Activated CD4-positive, alpha-beta T cell treated with anti-CD3 and anti-CD28 coated beads for 36 hours (primary cell): Measurements from ENCODE around the gene DNAJC30. TPM values are rescaled to one million over a fixed set of nuclear protein-coding genes. Genes with fewer than 3 reads are reported as not detected.
"Not testable (repeated sequence)": the region's sequence is repeated elsewhere in the genome, so short reads cannot be mapped to it uniquely, and the experiment has no call there.

Experiments used
- ATAC-seq: fragments of 200-7000 bp; cut with Tn5 transposase; one replicate; pipeline ENCODE4 v1.10.0; 2021; ENCODE audit warnings: mild to moderate bottlenecking, moderate library complexity
- CTCF ChIA-PET: fragments of 350-600 bp; sonication (Branson Sonifier 250); formaldehyde crosslinking; loops from one replicate; lab custom pipeline; 2021; ENCODE audit warnings: antibody characterized with exemption; lab: Charles Lee
- POLR2A ChIA-PET: fragments of 350-600 bp; sonication (Branson Sonifier 250); formaldehyde crosslinking; loops from one replicate; lab custom pipeline; 2021; ENCODE audit warnings: antibody characterized with exemption, inconsistent platforms; lab: Charles Lee
- DNase-seq: peaks from one replicate; pipeline ENCODE4 v3.0.0-alpha.2; 2020
- H3K27ac Mint-ChIP-seq: one replicate; pipeline ENCODE4 v1.8.0; 2021; ENCODE audit warnings: mixed read lengths
- H3K27me3 Mint-ChIP-seq: one replicate; pipeline ENCODE4 v1.8.0; 2021; ENCODE audit warnings: mixed read lengths
- H3K36me3 Mint-ChIP-seq: one replicate; pipeline ENCODE4 v1.8.0; 2021; ENCODE audit warnings: low read depth, mixed read lengths
- H3K4me1 Mint-ChIP-seq: one replicate; pipeline ENCODE4 v1.8.0; 2021; ENCODE audit warnings: mixed read lengths
- H3K4me3 Mint-ChIP-seq: one replicate; pipeline ENCODE4 v1.8.0; 2021; ENCODE audit warnings: mild to moderate bottlenecking, moderate library complexity, mixed read lengths
- H3K9me3 Mint-ChIP-seq: one replicate; pipeline ENCODE4 v1.8.0; 2021; ENCODE audit warnings: low read depth, mixed read lengths
- intact Hi-C, 2 experiments: fragments of 100-400 bp; cut with DNase I in 1 of 2; cut with micrococcal nuclease in 1 of 2; formaldehyde crosslinking; loops; one replicate each; pipeline versions ENCODE4 v1.14.2 to v1.15.1; 2022 to 2024; cut with DNase I, micrococcal nuclease
- total RNA-seq, 2 experiments: library from RNA; stranded (reverse); gene quantifications; one replicate each; pipeline ENCODE4 v1.2.3, GENCODE V29; 2021

Gene DNAJC30
- total RNA-seq, 2 experiments from 2014 or later, result 6.9 to 7.8 TPM

DNA sequence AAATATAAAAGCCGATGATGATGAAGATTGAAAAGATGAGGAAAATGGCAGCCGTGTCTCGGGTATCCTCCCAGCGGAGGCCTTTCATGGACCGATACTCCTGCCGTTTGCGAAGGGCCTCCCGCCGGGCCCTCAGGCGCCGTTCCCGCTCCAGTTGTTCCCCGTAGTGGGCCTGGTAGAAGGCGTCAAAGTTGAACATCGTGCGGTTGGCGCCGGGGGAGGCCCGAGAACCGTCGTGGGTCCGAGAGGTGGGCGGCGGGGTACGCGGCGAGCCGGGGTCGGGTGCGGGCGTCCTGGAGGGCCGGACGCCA, 553 bp downstream of the DNAJC30 start:
- intact Hi-C loops, result loop anchor here (1.0 to 5.0 kb wide), 12 partner anchors 15 to 854 kb away; partner anchors contain the start of genes BCL7B (in 2 of the 2), STX1A (in 2 of the 2), ABHD11 (in 1 of the 2) and BAZ1B (in 1 of the 2)
- peak overlapping the region; percentile 85 for H3K27ac Mint-ChIP-seq
- H3K9me3 Mint-ChIP-seq, result no peaks in the 10 kb centered on the region
- no peaks in the 10 kb centered on the region for H3K27me3 Mint-ChIP-seq
- H3K4me1 Mint-ChIP-seq, result peaks cover 39% of the 10 kb centered on the region
- peak overlapping the region; percentile 89 for H3K4me3 Mint-ChIP-seq
- POLR2A ChIA-PET, result no interaction called here
- CTCF ChIA-PET, result no interaction called here
- ATAC-seq (no peak), DNase-seq (no peak)
- H3K36me3 Mint-ChIP-seq, result peaks cover 48% of the 10 kb centered on the region

DNA sequence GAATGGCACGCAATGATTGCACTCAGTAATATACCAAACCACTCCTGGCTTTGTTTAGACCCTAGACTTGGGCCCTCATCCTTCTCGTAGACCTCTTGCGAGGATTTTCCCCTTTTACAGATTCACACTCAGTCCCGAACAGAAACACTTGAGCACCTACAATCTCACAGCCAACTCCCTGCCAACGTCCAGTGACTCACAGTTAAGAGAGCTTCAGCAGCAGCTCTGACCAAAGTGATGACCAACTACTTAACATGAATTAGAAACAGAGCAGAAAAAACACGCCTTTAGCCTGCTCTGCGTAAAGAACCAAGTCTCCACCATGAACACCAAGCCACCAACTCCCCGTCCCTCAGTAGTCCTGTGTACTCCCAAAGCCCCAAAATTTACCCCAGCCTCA, 2.2 kb downstream of the DNAJC30 start:
- Mint-ChIP-seq H3K27ac (peak overlapping the region; percentile 51), H3K4me3 (peak overlapping the region; percentile 89), H3K4me1 (peaks cover 33% of the 10 kb centered on the region), H3K36me3 (peaks cover 41% of the 10 kb centered on the region), H3K9me3 (no peaks in the 10 kb centered on the region), H3K27me3 (no peaks in the 10 kb centered on the region)
- CTCF ChIA-PET, result no interaction called here
- POLR2A ChIA-PET, result no interaction called here
- intact Hi-C loops, result loop anchor here in 1 of 2 experiments (5.0 kb wide), 2 partner anchors 44 to 59 kb away; partner anchors contain the start of gene MLXIPL
- ATAC-seq, result no peak
- no peak for DNase-seq

DNA sequence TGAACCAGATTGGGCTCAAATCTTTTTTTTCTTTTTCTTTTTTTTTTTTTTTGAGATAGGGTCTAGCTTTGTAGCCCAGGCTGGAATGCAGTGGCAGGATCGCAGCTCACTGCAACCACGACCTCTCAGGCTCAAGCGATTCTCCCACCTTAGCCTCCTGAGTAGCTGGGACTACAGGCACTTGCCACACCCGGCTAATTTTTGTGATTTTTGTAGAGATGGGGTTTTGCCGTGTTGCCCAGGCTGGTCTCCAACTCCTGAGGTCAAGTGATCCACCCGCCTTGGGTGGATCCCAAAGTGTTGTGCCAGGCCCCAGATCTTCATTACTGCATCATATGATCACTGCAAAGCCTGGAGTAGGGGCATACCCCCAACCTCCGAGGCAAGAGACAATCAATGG, 2.8 kb downstream of the DNAJC30 start:
- intact Hi-C loops, result loop anchor here in 1 of 2 experiments (5.0 kb wide), 2 partner anchors 43 to 58 kb away; partner anchors contain the start of gene MLXIPL
- POLR2A ChIA-PET, result no interaction called here
- ATAC-seq (no peak), DNase-seq (no peak)
- Mint-ChIP-seq H3K4me3 (peak overlapping the region; percentile 89), H3K27me3 (no peaks in the 10 kb centered on the region), H3K9me3 (no peaks in the 10 kb centered on the region), H3K36me3 (peaks cover 40% of the 10 kb centered on the region), H3K4me1 (peaks cover 32% of the 10 kb centered on the region), H3K27ac (peak overlapping the region; percentile 51)
- CTCF ChIA-PET, result no interaction called here

DNA sequence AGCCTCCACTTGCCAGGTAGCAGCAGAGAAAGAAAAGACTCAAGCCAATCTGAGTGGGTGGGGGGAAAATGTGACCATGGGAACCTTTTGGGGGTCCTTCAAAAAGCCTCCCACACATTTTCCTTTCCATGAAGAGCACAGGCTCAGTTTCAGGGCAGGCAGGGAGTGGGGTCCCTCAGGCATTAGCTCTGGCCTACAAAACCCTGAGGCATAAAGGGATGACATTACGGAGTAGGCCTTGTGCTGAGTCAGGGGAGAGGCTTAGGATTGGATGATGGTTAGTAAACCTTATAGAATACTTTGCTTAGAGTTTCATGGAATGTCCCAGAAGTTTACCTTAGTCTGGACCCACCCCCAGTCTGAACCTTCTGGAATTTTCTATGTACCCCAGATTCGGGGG, 3.5 kb downstream of the DNAJC30 start:
- H3K4me1 Mint-ChIP-seq, result peaks cover 27% of the 10 kb centered on the region
- H3K27ac Mint-ChIP-seq, result no peak overlapping the region
- intact Hi-C loops, result loop anchor here in 1 of 2 experiments (5.0 kb wide), 2 partner anchors 42 to 57 kb away; partner anchors contain the start of gene MLXIPL

DNA sequence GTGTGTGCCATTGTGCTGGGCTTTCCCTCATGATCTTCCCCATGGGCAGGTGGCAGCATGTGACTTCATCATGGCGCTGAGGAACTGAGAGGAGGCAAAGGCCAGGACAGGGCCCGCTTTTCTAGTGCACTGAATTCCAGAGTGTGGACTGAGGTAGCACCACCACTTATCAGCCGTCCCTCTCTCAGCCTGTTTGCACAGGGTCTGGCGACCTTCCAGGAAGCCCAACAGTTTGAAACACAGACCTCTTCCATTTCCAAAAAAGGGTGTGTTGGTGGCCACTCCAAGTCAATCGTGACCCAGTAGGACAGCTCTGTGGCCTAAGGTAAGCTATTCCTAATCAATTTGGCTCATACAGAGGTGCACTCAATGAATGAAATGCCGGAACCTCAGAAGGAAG, 4.4 kb downstream of the DNAJC30 start:
- Mint-ChIP-seq H3K4me3 (no peak overlapping the region), H3K36me3 (peaks cover 40% of the 10 kb centered on the region), H3K27ac (no peak overlapping the region), H3K9me3 (no peaks in the 10 kb centered on the region), H3K27me3 (no peaks in the 10 kb centered on the region), H3K4me1 (peaks cover 24% of the 10 kb centered on the region)
- intact Hi-C loops, result no loop called here
- POLR2A ChIA-PET, result no interaction called here
- CTCF ChIA-PET, result no interaction called here
- DNase-seq (no peak), ATAC-seq (no peak)

More for the DNA sequence above, 3.5 kb downstream of the DNAJC30 start:
- DNase-seq, result no peak
- Mint-ChIP-seq H3K36me3 (peaks cover 40% of the 10 kb centered on the region), H3K9me3 (no peaks in the 10 kb centered on the region), H3K4me3 (no peak overlapping the region), H3K27me3 (no peaks in the 10 kb centered on the region)
- ChIA-PET CTCF (no interaction called here), POLR2A (no interaction called here)
- ATAC-seq, result no peak

DNA sequence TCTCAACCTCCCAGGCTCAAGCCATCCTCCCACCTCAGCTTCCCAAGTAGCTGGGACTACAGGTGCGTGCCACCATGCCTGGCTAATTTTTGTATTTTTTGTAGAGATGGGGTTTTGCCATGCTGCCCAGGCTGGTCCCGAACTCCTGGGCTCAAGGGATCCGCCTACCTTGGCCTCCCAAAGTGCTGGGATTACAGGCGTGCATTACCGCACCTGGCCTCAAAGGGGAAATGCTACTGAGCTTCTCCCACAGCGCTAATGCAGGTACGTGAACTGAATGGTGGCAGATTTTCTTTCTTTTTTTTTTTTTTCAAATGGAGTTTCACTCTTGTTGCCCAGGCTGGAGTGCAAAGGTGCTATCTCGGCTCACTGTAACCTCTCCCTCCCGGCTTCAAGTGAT, 7.2 kb downstream of the DNAJC30 start:
- H3K27me3 Mint-ChIP-seq, POLR2A ChIA-PET, intact Hi-C loops, ATAC-seq, H3K4me3 Mint-ChIP-seq, H3K27ac Mint-ChIP-seq, H3K4me1 Mint-ChIP-seq, DNase-seq, H3K9me3 Mint-ChIP-seq: not testable (repeated sequence)
- CTCF ChIA-PET, result interaction anchor here (0.9 to 1.1 kb wide), 2 partner anchors 16 to 49 kb away, joined by 4 to 5 read pairs; no protein-coding TSS in a partner anchor
- peaks cover 28% of the 10 kb centered on the region for H3K36me3 Mint-ChIP-seq

DNA sequence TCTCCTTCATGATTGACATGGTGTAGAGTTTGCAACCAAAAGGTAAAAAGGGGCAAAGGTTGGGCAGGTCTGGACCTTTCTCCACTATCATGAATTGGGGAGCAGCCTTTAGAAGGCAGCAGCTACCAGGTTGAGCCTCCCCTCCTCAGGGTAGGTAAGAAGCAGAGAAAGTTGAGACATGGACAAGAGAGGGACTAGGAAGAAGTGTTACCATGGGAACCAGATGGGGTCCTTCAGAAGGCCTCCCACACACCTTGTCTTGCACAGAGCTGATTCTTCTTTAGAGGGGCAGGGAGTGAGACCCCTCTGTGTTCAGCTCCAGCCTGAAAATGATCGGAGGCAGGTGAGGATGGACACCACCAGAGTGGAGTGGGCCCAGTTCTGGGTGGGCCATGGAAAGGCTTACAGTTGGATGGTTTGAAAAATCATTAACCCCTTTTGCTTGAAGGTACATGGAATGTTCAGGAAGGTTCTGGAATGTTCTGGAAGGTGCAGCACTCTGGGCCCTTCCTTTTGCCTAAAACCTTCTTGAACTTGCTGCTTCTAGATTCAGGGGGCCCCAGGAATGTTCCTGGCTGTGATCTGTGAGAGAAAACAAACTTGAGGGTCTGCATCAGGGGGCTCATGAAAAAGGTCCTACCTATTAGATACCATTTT, 8.7 kb downstream of the DNAJC30 start:
- DNase-seq (no peak), ATAC-seq (no peak)
- CTCF ChIA-PET, result interaction anchor here (0.7 to 1.1 kb wide), 4 partner anchors 51 to 334 kb away, joined by 3 to 4 read pairs (median 3); no protein-coding TSS in a partner anchor
- no peak overlapping the region for H3K4me3 Mint-ChIP-seq
- H3K4me1 Mint-ChIP-seq, result no peaks in the 10 kb centered on the region
- peaks cover 12% of the 10 kb centered on the region for H3K27me3 Mint-ChIP-seq
- POLR2A ChIA-PET, result no interaction called here
- no peaks in the 10 kb centered on the region for H3K9me3 Mint-ChIP-seq
- no peak overlapping the region for H3K27ac Mint-ChIP-seq
- intact Hi-C loops, result no loop called here
- H3K36me3 Mint-ChIP-seq, result peaks cover 17% of the 10 kb centered on the region

DNA sequence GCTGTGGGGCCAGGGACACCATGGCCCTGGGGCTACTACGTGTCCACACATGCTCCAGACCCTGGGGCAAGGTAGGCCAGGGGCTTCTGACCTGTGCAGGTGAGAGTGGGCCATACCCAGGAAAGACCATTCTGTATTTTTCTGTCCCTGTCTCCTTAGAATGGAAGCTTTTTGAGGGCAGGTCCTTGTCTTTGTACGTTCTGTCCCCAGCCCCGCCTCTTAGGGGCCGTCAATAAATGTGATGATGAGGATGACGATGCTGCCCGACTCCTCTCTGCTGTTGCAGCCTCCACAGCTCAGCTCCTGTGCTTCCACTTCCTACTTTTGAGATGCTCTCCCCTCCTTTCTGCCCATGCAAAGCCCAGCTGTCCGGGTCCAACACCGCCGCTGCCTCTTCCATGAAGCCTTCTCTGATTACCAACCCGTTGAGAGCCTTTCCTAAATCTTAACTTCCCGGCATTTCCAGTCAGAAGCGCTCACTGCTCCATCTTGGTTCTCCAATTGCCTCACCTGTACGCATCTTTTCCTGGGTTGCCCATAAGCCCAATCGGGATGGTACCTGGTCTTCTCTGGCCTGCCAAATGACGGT, 11.3 kb downstream of the DNAJC30 start:
- POLR2A ChIA-PET, result no interaction called here
- H3K27me3 Mint-ChIP-seq, result peaks cover 18% of the 10 kb centered on the region
- intact Hi-C loops, result no loop called here
- no peaks in the 10 kb centered on the region for H3K36me3 Mint-ChIP-seq
- H3K27ac Mint-ChIP-seq, result no peak overlapping the region
- ATAC-seq (no peak), DNase-seq (no peak)
- no peaks in the 10 kb centered on the region for H3K9me3 Mint-ChIP-seq
- peaks cover 3% of the 10 kb centered on the region for H3K4me1 Mint-ChIP-seq
- CTCF ChIA-PET, result interaction anchor here (0.8 kb wide), 1 partner anchor 53 kb away, joined by 3 read pairs; no protein-coding TSS in a partner anchor
- no peak overlapping the region for H3K4me3 Mint-ChIP-seq

DNA sequence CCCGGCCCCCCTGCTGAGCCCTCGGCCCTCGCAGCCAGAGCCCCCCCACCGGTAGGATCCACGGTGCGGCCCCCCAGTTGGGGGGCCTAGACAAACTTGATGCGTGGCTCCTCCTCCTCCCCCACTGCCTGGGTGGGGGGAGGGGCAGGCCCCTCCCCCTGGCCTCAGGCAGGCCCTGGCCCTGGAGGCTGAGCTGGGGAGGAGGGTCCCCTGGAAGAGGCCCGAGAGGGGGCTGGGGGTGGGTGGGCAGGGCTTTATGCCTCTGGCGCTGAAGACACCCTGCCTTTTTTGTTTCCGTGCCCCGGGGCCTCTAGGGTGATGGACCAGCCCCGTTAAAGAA, 12.0 kb downstream of the DNAJC30 start:
- Mint-ChIP-seq H3K4me3 (no peak overlapping the region), H3K27me3 (peaks cover 18% of the 10 kb centered on the region), H3K9me3 (no peaks in the 10 kb centered on the region), H3K36me3 (no peaks in the 10 kb centered on the region), H3K27ac (no peak overlapping the region), H3K4me1 (peaks cover 3% of the 10 kb centered on the region)
- intact Hi-C loops, result no loop called here
- ChIA-PET CTCF (no interaction called here), POLR2A (no interaction called here)
- ATAC-seq (no peak), DNase-seq (no peak)

DNA sequence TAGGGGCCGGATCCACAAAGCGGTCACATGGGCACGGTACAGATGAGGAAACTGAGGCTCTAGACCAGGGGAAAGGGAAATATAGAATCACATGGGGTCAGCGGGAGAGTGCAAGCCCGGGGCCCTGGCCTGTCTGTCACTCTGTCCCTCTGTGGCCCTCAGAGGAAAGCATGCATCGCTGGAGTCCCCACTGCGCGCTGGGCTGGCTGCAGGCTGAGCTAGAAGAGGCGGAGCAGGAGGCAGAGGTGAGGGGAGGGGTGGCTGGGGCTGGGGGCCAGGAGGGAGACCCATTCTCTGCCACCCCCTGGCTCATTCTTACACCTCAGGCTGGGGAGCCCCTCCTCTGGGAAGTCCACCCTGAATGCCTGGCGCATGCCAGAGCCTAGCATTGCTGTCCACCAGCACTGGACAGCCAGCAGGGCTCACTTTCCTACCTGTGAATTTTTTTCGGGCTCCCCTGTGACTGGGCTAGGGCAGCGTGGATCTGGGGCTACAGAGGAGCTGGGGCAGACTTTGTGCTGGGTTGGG, 13.3 kb downstream of the DNAJC30 start:
- H3K27me3 Mint-ChIP-seq, result peaks cover 28% of the 10 kb centered on the region
- H3K4me3 Mint-ChIP-seq, result no peak overlapping the region
- H3K36me3 Mint-ChIP-seq, result no peaks in the 10 kb centered on the region
- POLR2A ChIA-PET, result no interaction called here
- intact Hi-C loops, result loop anchor here (5.0 kb wide), 3 partner anchors 47 to 172 kb away; partner anchors contain the start of genes METTL27 (in 1 of the 2) and STX1A (in 1 of the 2)
- no peaks in the 10 kb centered on the region for H3K9me3 Mint-ChIP-seq
- peaks cover 5% of the 10 kb centered on the region for H3K4me1 Mint-ChIP-seq
- no peak for ATAC-seq
- DNase-seq, result no peak
- no peak overlapping the region for H3K27ac Mint-ChIP-seq
- CTCF ChIA-PET, result interaction anchor here (0.6 to 3.8 kb wide), 2 partner anchors 14 to 64 kb away, joined by 3 to 19 read pairs; no protein-coding TSS in a partner anchor

DNA sequence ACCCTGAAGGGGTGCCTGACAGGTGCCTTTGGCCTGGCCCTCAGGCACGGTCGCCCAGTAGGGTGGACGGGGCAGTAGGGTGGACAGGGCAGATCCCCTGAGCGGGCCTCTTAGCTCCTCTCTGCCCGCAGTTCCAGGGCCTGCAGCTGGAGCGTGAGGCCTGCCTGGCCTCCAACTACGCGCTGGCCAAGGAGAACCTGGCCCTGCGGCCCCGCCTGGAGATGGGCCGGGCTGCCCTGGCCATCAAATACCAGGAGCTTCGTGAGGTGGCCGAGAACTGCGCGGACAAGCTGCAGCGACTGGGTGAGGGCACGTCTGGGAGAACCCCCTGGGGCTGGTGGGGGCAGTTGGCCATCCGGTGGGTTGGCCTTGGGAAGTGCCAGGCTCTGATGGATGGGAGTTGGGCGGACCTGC, 14.0 kb downstream of the DNAJC30 start:
- DNase-seq (no peak), ATAC-seq (no peak)
- H3K9me3 Mint-ChIP-seq, result no peaks in the 10 kb centered on the region
- CTCF ChIA-PET, result interaction anchor here (1.0 to 3.8 kb wide), 2 partner anchors 31 to 63 kb away, joined by 3 to 19 read pairs; no protein-coding TSS in a partner anchor
- H3K27ac Mint-ChIP-seq, result no peak overlapping the region
- intact Hi-C loops, result loop anchor here (5.0 kb wide), 3 partner anchors 48 to 173 kb away; partner anchors contain the start of genes METTL27 (in 1 of the 2) and STX1A (in 1 of the 2)
- peaks cover 5% of the 10 kb centered on the region for H3K4me1 Mint-ChIP-seq
- POLR2A ChIA-PET, result no interaction called here
- no peaks in the 10 kb centered on the region for H3K36me3 Mint-ChIP-seq
- peaks cover 33% of the 10 kb centered on the region for H3K27me3 Mint-ChIP-seq
- H3K4me3 Mint-ChIP-seq, result no peak overlapping the region
